Hepatocyte (in vitro differentiated cells): ENCODE measurements around the gene ODF2.

Experiments
- EZH2 ChIP-seq: fragments of 200-600 bp; sonication (generic); IDR thresholded peaks from 2 replicates; pipeline ENCODE4 v1.6.1; 2016; ENCODE audit warnings: antibody characterized with exemption, mild to moderate bottlenecking, borderline replicate concordance
- TF ChIP-seq, protein P1 (sequence below): fragments of 200-600 bp; sonication (generic); IDR thresholded peaks from 2 replicates; pipeline ENCODE4 v1.5.1; 2016; ENCODE audit warnings: antibody characterized with exemption, mild to moderate bottlenecking; ENCODE audit not compliant: poor library complexity

DNA sequence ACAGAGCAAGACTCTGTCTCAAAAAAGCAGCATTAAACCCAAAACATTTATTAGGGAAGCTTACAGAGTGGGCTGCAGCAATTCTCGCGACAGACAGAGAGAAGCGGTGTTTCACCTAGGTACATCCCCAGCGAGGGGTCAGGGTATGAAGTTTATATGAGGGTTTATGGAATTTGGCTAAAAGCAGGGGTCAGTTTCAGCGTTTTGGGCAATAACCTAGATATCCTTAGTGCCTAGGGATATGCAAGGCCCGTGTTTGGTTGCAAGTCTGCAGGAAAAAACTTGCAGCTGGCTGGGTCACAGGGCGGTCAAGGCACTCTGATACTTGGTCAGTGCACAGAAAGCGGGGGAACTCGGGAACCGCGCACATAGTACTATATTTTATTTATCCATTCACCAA is 48.1 kb downstream of the ODF2 start:
- TF ChIP-seq EZH2 = no peak
- TF ChIP-seq, protein P1, sequence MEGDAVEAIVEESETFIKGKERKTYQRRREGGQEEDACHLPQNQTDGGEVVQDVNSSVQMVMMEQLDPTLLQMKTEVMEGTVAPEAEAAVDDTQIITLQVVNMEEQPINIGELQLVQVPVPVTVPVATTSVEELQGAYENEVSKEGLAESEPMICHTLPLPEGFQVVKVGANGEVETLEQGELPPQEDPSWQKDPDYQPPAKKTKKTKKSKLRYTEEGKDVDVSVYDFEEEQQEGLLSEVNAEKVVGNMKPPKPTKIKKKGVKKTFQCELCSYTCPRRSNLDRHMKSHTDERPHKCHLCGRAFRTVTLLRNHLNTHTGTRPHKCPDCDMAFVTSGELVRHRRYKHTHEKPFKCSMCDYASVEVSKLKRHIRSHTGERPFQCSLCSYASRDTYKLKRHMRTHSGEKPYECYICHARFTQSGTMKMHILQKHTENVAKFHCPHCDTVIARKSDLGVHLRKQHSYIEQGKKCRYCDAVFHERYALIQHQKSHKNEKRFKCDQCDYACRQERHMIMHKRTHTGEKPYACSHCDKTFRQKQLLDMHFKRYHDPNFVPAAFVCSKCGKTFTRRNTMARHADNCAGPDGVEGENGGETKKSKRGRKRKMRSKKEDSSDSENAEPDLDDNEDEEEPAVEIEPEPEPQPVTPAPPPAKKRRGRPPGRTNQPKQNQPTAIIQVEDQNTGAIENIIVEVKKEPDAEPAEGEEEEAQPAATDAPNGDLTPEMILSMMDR = no peak
